CD4-positive, alpha-beta T cell (primary cell): ENCODE measurements around the gene AUTS2. TPM values are rescaled to one million over a fixed set of nuclear protein-coding genes. Genes with fewer than 3 reads are reported as not detected.

Source experiments
- ATAC-seq: fragments of 200-7000 bp; cut with Tn5 transposase; one replicate; pipeline ENCODE4 v1.10.0; 2022; ENCODE audit warnings: mild to moderate bottlenecking; ENCODE audit not compliant: poor library complexity
- CTCF ChIA-PET: fragments of 350-600 bp; sonication (Branson Sonifier 250); formaldehyde crosslinking; loops from one replicate; lab custom pipeline; 2021; ENCODE audit warnings: antibody characterized with exemption, inconsistent platforms; lab: Charles Lee
- POLR2A ChIA-PET: fragments of 350-600 bp; sonication (Branson Sonifier 250); formaldehyde crosslinking; loops from one replicate; lab custom pipeline; 2021; ENCODE audit warnings: antibody characterized with exemption, inconsistent platforms; lab: Charles Lee
- DNase-seq, 14 experiments: peaks; one replicate each; pipeline ENCODE4 v3.0.0-alpha.2; 2013 to 2020; ENCODE audit warnings: mixed read lengths in 2 of 14
- H3K27ac ChIP-seq, 2 donors: one replicate each; pipeline versions ENCODE4 v1.5.1 to v1.7.0; 2013; ENCODE audit warnings: low read length in 2 of 2, low read depth in 1 of 2, mild to moderate bottlenecking in 1 of 2
- H3K27me3 ChIP-seq, 2 experiments: 1 replicate in 1 of 2; 2 replicates in 1 of 2; pipeline versions ENCODE4 v1.6.1 to v1.7.0; 2013; ENCODE audit warnings: low read length in 2 of 2, control low read depth in 1 of 2, mild to moderate bottlenecking in 1 of 2, moderate library complexity in 1 of 2; ENCODE audit not compliant: insufficient read depth in 2 of 2, control insufficient read depth in 1 of 2
- H3K36me3 ChIP-seq: one replicate; pipeline ENCODE4 v1.6.1; 2013; ENCODE audit warnings: low read length, control low read depth; ENCODE audit not compliant: insufficient read depth
- H3K4me1 ChIP-seq: one replicate; pipeline ENCODE4 v1.6.1; 2013; ENCODE audit warnings: low read length, control low read depth; ENCODE audit not compliant: insufficient read depth
- H3K4me3 ChIP-seq: one replicate; pipeline ENCODE4 v1.5.1; 2013; ENCODE audit warnings: mild to moderate bottlenecking, low read length, moderate library complexity
- H3K9me3 ChIP-seq, 2 experiments: 1 replicate in 1 of 2; 2 replicates in 1 of 2; pipeline versions ENCODE4 v1.6.1 to v1.7.0; 2013; ENCODE audit warnings: low read length in 2 of 2, mild to moderate bottlenecking in 2 of 2, control low read depth in 1 of 2, moderate library complexity in 1 of 2; ENCODE audit not compliant: control insufficient read depth in 1 of 2, insufficient read depth in 1 of 2
- H3K27ac Mint-ChIP-seq: one replicate; pipeline ENCODE4 v1.8.0; 2020; ENCODE audit warnings: mixed read lengths
- H3K27me3 Mint-ChIP-seq: one replicate; pipeline ENCODE4 v1.8.0; 2021; ENCODE audit warnings: mixed read lengths
- H3K36me3 Mint-ChIP-seq: one replicate; pipeline ENCODE4 v1.8.0; 2021; ENCODE audit warnings: low read depth, mixed read lengths
- H3K4me1 Mint-ChIP-seq: one replicate; pipeline ENCODE4 v1.8.0; 2021; ENCODE audit warnings: low read depth, mixed read lengths
- H3K4me3 Mint-ChIP-seq: one replicate; pipeline ENCODE4 v1.8.0; 2020; ENCODE audit warnings: mild to moderate bottlenecking, mixed read lengths
- H3K9me3 Mint-ChIP-seq: one replicate; pipeline ENCODE4 v1.8.0; 2020; ENCODE audit warnings: mixed read lengths
- CTCF ChIP-seq: fragments of 200-600 bp; IDR thresholded peaks from one replicate; pipeline ENCODE4 v1.8.0; 2022; ENCODE audit warnings: antibody characterized with exemption, mild to moderate bottlenecking
- intact Hi-C, 2 experiments: fragments of 100-400 bp; cut with DNase I in 1 of 2; cut with micrococcal nuclease in 1 of 2; formaldehyde crosslinking; loops; one replicate each; pipeline versions ENCODE4 v1.15.1 to v1.9.0; 2023 to 2025; cut with DNase I, micrococcal nuclease
- total RNA-seq, 174 experiments: library from RNA in 2 of 174; stranded (reverse) in 2 of 174; gene quantifications; one replicate each; pipeline ENCODE4 v1.2.3 and lab custom pipeline; 2021 to 2026

AUTS2 gene
- total RNA-seq, 2 experiments from 2014 or later: 43.6 to 47.6 TPM

DNA sequence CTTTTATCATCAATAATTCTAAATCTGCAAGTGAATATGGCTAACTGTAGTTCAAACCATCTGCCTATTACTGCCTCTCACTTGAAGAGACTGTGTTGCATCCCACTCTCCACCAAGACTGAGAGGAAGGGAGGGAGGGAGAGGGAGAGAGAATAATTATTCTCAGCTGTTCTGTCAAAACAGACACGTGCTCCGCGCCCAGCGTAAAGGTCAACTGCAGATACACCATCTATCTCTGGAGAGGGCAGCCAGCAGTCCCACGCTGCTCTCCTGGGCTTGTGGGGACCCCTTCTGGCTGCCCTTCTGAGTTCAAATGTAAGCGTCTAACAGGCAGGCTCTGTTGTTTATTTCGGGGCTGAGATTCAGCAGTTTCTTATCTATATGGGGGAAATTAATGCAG, 908.2 kb downstream of the AUTS2 start:
- Mint-ChIP-seq H3K27me3 (no peaks in the 10 kb centered on the region), H3K4me3 (no peak overlapping the region), H3K36me3 (no peaks in the 10 kb centered on the region), H3K9me3 (no peaks in the 10 kb centered on the region), H3K4me1 (no peaks in the 10 kb centered on the region), H3K27ac (no peak overlapping the region)
- Histone ChIP-seq H3K27ac (no peak overlapping the region), H3K4me3 (no peak overlapping the region), H3K9me3 (no peaks in the 10 kb centered on the region), H3K4me1 (no peaks in the 10 kb centered on the region), H3K27me3 (no peaks in the 10 kb centered on the region), H3K36me3 (no peaks in the 10 kb centered on the region)
- CTCF ChIA-PET: no interaction called here
- DNase-seq (peak in 2 of 14 experiments; percentile 10 to 11), ATAC-seq (no peak)
- intact Hi-C loops: no loop called here
- TF ChIP-seq CTCF: no peak
- POLR2A ChIA-PET: no interaction called here

DNA sequence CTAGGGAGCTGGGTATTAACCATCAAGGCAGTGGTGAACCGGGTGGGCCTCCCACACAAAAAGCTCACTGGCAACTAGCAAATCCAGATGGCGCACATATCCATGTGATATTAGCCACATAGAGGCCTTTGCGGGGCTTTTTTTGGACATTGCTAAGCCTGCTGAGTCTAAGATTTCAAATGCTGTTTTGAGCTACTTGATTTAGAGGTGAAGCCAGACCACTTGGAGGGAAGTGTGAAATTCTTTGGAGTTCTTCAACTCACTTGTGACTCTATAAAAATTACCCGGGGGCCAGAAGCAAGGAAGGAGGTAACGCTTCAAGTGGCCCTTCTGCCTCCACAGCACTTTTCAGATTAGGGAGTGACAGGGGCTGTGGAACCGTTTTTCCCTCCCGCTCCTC, 913.9 kb downstream of the AUTS2 start:
- Mint-ChIP-seq H3K9me3 (no peaks in the 10 kb centered on the region), H3K4me1 (no peaks in the 10 kb centered on the region), H3K27ac (no peak overlapping the region), H3K27me3 (no peaks in the 10 kb centered on the region), H3K4me3 (no peak overlapping the region), H3K36me3 (no peaks in the 10 kb centered on the region)
- no peaks in the 10 kb centered on the region for H3K27me3 ChIP-seq
- H3K9me3 ChIP-seq: no peaks in the 10 kb centered on the region
- no peak overlapping the region for H3K4me3 ChIP-seq
- no peaks in the 10 kb centered on the region for H3K4me1 ChIP-seq
- no peak for TF ChIP-seq CTCF
- CTCF ChIA-PET: no interaction called here
- intact Hi-C loops: no loop called here
- POLR2A ChIA-PET: interaction anchor here (0.7 kb wide), 1 partner anchor 8 kb away, joined by 3 read pairs; no protein-coding TSS in a partner anchor
- H3K36me3 ChIP-seq: no peaks in the 10 kb centered on the region
- DNase-seq (no peak), ATAC-seq (no peak)
- no peak overlapping the region for H3K27ac ChIP-seq

DNA sequence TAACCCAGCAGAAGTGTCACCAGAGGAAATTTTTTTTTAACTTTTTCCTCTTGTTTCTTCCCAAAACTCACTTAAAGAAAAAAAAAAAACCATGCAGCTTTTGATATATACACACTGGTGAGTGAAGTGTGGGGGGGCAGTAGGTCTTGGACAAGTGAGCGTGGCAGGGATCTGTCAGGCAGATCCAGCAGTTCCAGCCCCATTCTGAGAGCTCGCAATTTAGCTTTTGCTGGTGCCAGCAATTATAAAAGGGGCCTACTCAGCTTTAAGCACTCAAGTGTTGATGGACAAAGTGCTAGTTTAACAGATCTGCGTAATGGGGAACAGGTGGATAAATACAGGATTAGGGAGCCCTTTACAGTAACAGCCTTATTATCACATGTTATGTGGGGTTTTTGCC, 914.5 kb downstream of the AUTS2 start:
- no peaks in the 10 kb centered on the region for H3K36me3 Mint-ChIP-seq
- intact Hi-C loops: no loop called here
- no peak overlapping the region for H3K4me3 Mint-ChIP-seq
- Histone ChIP-seq H3K9me3 (no peaks in the 10 kb centered on the region), H3K36me3 (no peaks in the 10 kb centered on the region), H3K27me3 (no peaks in the 10 kb centered on the region), H3K4me3 (no peak overlapping the region), H3K4me1 (no peaks in the 10 kb centered on the region), H3K27ac (no peak overlapping the region)
- POLR2A ChIA-PET: interaction anchor here (0.7 kb wide), 1 partner anchor 9 kb away, joined by 3 read pairs; no protein-coding TSS in a partner anchor
- CTCF ChIA-PET: no interaction called here
- DNase-seq: no peak
- TF ChIP-seq CTCF: no peak
- H3K9me3 Mint-ChIP-seq: no peaks in the 10 kb centered on the region
- ATAC-seq: no peak
- H3K27ac Mint-ChIP-seq: no peak overlapping the region
- no peaks in the 10 kb centered on the region for H3K27me3 Mint-ChIP-seq
- H3K4me1 Mint-ChIP-seq: no peaks in the 10 kb centered on the region
